HUDEP-2 (cell line): ENCODE data around the gene ZNF311.
"Not testable (repeated sequence)": the region's sequence is repeated elsewhere in the genome, so short reads cannot be mapped to it uniquely, and the experiment has no call there.

Source experiments
- DNase-seq, 76 experiments: peaks; one replicate each; lab custom pipeline; 2025; ENCODE audit not compliant: unreplicated experiment in 76 of 76; lab: John Stamatoyannopoulos, UW

ZNF311 gene

GRCh38 chr6:28956331-28956730 lies 48.8 kb downstream of the ZNF311 start:
- no peak for DNase-seq

- DNase-seq = peak in 10 of 76 experiments; percentile 14 to 69 (median 54)
Measured at GRCh38 chr6:28953585-28954258, 51.4 kb downstream of the ZNF311 start.

- peak in 72 of 76 experiments; percentile 27 to 88 (median 70) for DNase-seq
Measured at GRCh38 chr6:28953039-28953584, 52.0 kb downstream of the ZNF311 start.

- not testable (repeated sequence) for DNase-seq
Measured at GRCh38 chr6:28949656-28950195, 55.4 kb downstream of the ZNF311 start.

GRCh38 chr6:28948782-28949486 lies 56.2 kb downstream of the ZNF311 start:
- no peak for DNase-seq

- no peak for DNase-seq
Measured at GRCh38 chr6:28947831-28948270, 57.3 kb downstream of the ZNF311 start.

GRCh38 chr6:28947067-28947765 lies 57.9 kb downstream of the ZNF311 start:
- no peak for DNase-seq

GRCh38 chr6:28945349-28945748 lies 59.8 kb downstream of the ZNF311 start:
- DNase-seq = no peak
